WTC11 (cell line): ENCODE measurements around the gene MCM5. TPM values are rescaled to one million over a fixed set of nuclear protein-coding genes. Genes with fewer than 3 reads are reported as not detected.
"Not testable (repeated sequence)": the region's sequence is repeated elsewhere in the genome, so short reads cannot be mapped to it uniquely, and the experiment has no call there.

Source experiments
- ATAC-seq: fragments of 200-7000 bp; cut with Tn5 transposase; 2 replicates; pipeline ENCODE4 v1.10.0; 2021; ENCODE audit warnings: mild to moderate bottlenecking, moderate library complexity
- CTCF ChIA-PET: fragments of 300-600 bp; sonication (Branson Sonifier 250); formaldehyde crosslinking; loops from one replicate; lab custom pipeline; 2021; ENCODE audit warnings: antibody characterized with exemption; lab: Charles Lee
- POLR2A ChIA-PET: fragments of 350-600 bp; sonication (Branson Sonifier 250); formaldehyde crosslinking; loops from one replicate; lab custom pipeline; 2021; ENCODE audit warnings: antibody characterized with exemption; lab: Charles Lee
- DNase-seq: peaks from one replicate; pipeline ENCODE4 v3.0.0; 2021; ENCODE audit warnings: low spot score
- H3K27ac Mint-ChIP-seq: 2 replicates; pipeline ENCODE4 v1.8.0; 2021; ENCODE audit warnings: mixed read lengths
- H3K27me3 Mint-ChIP-seq: 2 replicates; pipeline ENCODE4 v1.8.0; 2021; ENCODE audit warnings: low read depth, mild to moderate bottlenecking, moderate library complexity, mixed read lengths
- H3K36me3 Mint-ChIP-seq: 2 replicates; pipeline ENCODE4 v1.8.0; 2021; ENCODE audit warnings: mixed read lengths
- H3K4me1 Mint-ChIP-seq: 2 replicates; pipeline ENCODE4 v1.8.0; 2022; ENCODE audit warnings: mixed read lengths
- H3K4me3 Mint-ChIP-seq: 2 replicates; pipeline ENCODE4 v1.8.0; 2021; ENCODE audit warnings: mild to moderate bottlenecking, moderate library complexity, mixed read lengths
- H3K9me3 Mint-ChIP-seq: 2 replicates; pipeline ENCODE4 v1.8.0; 2021; ENCODE audit warnings: mixed read lengths
- CREB1 ChIP-seq: sonication (generic); formaldehyde crosslinking; IDR thresholded peaks from 2 replicates; pipeline ENCODE4 v1.8.0; 2023; ENCODE audit warnings: mild to moderate bottlenecking, missing genetic modification reagents
- GRHL2 ChIP-seq: fragments of 250-450 bp; sonication (Bioruptor Pico); IDR thresholded peaks from 2 replicates; pipeline ENCODE4 v1.8.0; 2022; ENCODE audit warnings: mild to moderate bottlenecking, moderate library complexity; ENCODE audit not compliant: insufficient replicate concordance, severe bottlenecking
- HMGA2 ChIP-seq: fragments of 250-450 bp; sonication (Bioruptor Pico); IDR thresholded peaks from 2 replicates; pipeline ENCODE4 v1.4.0; 2021; ENCODE audit warnings: mild to moderate bottlenecking, moderate library complexity
- JAZF1 ChIP-seq: fragments of 250-450 bp; sonication (Bioruptor Pico); IDR thresholded peaks from 2 replicates; pipeline ENCODE4 v1.9.0; 2021; ENCODE audit warnings: moderate library complexity, mild to moderate bottlenecking, inconsistent platforms
- MXD4 ChIP-seq: fragments of 250-450 bp; sonication (Bioruptor Pico); IDR thresholded peaks from 2 replicates; pipeline ENCODE4 v1.8.0; 2021; ENCODE audit warnings: mild to moderate bottlenecking, moderate library complexity, borderline replicate concordance
- OVOL2 ChIP-seq: fragments of 250-450 bp; sonication (Bioruptor Pico); IDR thresholded peaks from 2 replicates; pipeline ENCODE4 v1.9.0; 2021; ENCODE audit warnings: mild to moderate bottlenecking, borderline replicate concordance
- PRRX2 ChIP-seq: fragments of 250-450 bp; sonication (Bioruptor Pico); IDR thresholded peaks from 2 replicates; pipeline ENCODE4 v1.8.0; 2021; ENCODE audit warnings: mild to moderate bottlenecking
- SMAD4 ChIP-seq: sonication (generic); formaldehyde crosslinking; IDR thresholded peaks from 2 replicates; pipeline ENCODE4 v1.8.0; 2022; ENCODE audit warnings: mild to moderate bottlenecking, missing genetic modification reagents
- SP1 ChIP-seq: sonication (generic); formaldehyde crosslinking; conservative IDR thresholded peaks from 2 replicates; pipeline ENCODE4 v1.8.1; 2022; ENCODE audit warnings: missing genetic modification reagents
- TEAD1 ChIP-seq: sonication (generic); formaldehyde crosslinking; IDR thresholded peaks from 2 replicates; pipeline ENCODE4 v1.8.0; 2022; ENCODE audit warnings: mild to moderate bottlenecking, missing genetic modification reagents
- TEAD4 ChIP-seq: sonication (generic); formaldehyde crosslinking; IDR thresholded peaks from 2 replicates; pipeline ENCODE4 v1.8.0; 2022; ENCODE audit warnings: mild to moderate bottlenecking, missing genetic modification reagents
- ZNF416 ChIP-seq: fragments of 250-450 bp; sonication (Bioruptor Pico); IDR thresholded peaks from 2 replicates; pipeline ENCODE4 v1.9.0; 2021; ENCODE audit warnings: mild to moderate bottlenecking, inconsistent platforms
- total RNA-seq: library from RNA; stranded (reverse); gene quantifications from 3 replicates; pipeline ENCODE4 v1.2.3, GENCODE V29; 2021
- TF ChIP-seq, protein P1 (sequence below): sonication (generic); formaldehyde crosslinking; IDR thresholded peaks from 2 replicates; pipeline ENCODE4 v1.8.0; 2022; ENCODE audit warnings: mild to moderate bottlenecking, missing genetic modification reagents
- TF ChIP-seq, protein P2 (sequence below): sonication (generic); formaldehyde crosslinking; IDR thresholded peaks from 2 replicates; pipeline ENCODE4 v1.8.1; 2023; ENCODE audit warnings: mild to moderate bottlenecking, missing genetic modification reagents, moderate library complexity
- TF ChIP-seq, protein P3 (sequence below): fragments of 250-450 bp; sonication (Bioruptor Pico); IDR thresholded peaks from 2 replicates; pipeline ENCODE4 v1.8.0; 2021; ENCODE audit warnings: mild to moderate bottlenecking
- TF ChIP-seq, protein P4 (sequence below): sonication (generic); formaldehyde crosslinking; IDR thresholded peaks from 2 replicates; pipeline ENCODE4 v1.8.0; 2023; ENCODE audit warnings: missing genetic modification reagents
- TF ChIP-seq, protein P5 (sequence below): sonication (generic); formaldehyde crosslinking; IDR thresholded peaks from 2 replicates; pipeline ENCODE4 v1.8.0; 2022; ENCODE audit warnings: mild to moderate bottlenecking, missing genetic modification reagents
- TF ChIP-seq, protein P6 (sequence below): sonication (generic); formaldehyde crosslinking; IDR thresholded peaks from 2 replicates; pipeline ENCODE4 v1.8.1; 2022; ENCODE audit warnings: low read depth, missing genetic modification reagents, borderline replicate concordance

MCM5 gene
- total RNA-seq, 1 experiment from 2014 or later: 261 TPM

DNA sequence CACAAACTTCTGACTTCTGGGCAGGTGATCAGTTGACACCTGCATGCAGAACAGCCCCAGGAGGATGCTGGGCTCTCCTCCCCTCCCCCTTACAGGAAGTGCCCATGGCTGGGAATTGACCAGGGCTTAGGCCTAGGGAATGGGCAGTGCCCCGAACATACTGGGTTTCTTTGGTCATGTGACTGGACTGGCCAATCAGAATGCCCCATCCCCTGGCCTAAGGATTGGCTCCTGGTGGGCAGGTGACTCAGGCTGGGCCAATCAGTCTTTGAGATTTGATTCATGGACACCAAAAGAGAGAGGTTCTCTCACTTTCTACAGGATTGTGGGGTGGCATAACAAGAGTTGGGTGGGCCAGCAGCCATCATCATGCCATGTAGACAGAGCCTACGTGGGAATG, 37.1 kb downstream of the MCM5 start (continued):
- TF ChIP-seq, protein P1, sequence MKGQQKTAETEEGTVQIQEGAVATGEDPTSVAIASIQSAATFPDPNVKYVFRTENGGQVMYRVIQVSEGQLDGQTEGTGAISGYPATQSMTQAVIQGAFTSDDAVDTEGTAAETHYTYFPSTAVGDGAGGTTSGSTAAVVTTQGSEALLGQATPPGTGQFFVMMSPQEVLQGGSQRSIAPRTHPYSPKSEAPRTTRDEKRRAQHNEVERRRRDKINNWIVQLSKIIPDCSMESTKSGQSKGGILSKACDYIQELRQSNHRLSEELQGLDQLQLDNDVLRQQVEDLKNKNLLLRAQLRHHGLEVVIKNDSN: peak; percentile 92
- no peak for TF ChIP-seq TEAD4 (CRISPR knock-in tag)
- TF ChIP-seq CREB1 (CRISPR knock-in tag): no peak
- TF ChIP-seq, protein P2, sequence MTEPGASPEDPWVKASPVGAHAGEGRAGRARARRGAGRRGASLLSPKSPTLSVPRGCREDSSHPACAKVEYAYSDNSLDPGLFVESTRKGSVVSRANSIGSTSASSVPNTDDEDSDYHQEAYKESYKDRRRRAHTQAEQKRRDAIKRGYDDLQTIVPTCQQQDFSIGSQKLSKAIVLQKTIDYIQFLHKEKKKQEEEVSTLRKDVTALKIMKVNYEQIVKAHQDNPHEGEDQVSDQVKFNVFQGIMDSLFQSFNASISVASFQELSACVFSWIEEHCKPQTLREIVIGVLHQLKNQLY (CRISPR knock-in tag): no peak
- 0 out of 2 replicates have a peak, but pooled peaks have one; percentile 22 for TF ChIP-seq ZNF416 (CRISPR knock-in tag)
- TF ChIP-seq PRRX2 (CRISPR knock-in tag): no peak
- no peak for TF ChIP-seq GRHL2 (CRISPR knock-in tag)
- no peak for TF ChIP-seq TEAD1 (CRISPR knock-in tag)
- TF ChIP-seq JAZF1: no peak
- TF ChIP-seq, protein P3, sequence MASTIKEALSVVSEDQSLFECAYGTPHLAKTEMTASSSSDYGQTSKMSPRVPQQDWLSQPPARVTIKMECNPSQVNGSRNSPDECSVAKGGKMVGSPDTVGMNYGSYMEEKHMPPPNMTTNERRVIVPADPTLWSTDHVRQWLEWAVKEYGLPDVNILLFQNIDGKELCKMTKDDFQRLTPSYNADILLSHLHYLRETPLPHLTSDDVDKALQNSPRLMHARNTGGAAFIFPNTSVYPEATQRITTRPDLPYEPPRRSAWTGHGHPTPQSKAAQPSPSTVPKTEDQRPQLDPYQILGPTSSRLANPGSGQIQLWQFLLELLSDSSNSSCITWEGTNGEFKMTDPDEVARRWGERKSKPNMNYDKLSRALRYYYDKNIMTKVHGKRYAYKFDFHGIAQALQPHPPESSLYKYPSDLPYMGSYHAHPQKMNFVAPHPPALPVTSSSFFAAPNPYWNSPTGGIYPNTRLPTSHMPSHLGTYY (CRISPR knock-in tag): 0 out of 2 replicates have a peak, but pooled peaks have one; percentile 0
- no peak for TF ChIP-seq HMGA2 (CRISPR knock-in tag)
- TF ChIP-seq, protein P4, sequence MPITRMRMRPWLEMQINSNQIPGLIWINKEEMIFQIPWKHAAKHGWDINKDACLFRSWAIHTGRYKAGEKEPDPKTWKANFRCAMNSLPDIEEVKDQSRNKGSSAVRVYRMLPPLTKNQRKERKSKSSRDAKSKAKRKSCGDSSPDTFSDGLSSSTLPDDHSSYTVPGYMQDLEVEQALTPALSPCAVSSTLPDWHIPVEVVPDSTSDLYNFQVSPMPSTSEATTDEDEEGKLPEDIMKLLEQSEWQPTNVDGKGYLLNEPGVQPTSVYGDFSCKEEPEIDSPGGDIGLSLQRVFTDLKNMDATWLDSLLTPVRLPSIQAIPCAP (CRISPR knock-in tag): no peak
- TF ChIP-seq, protein P5, sequence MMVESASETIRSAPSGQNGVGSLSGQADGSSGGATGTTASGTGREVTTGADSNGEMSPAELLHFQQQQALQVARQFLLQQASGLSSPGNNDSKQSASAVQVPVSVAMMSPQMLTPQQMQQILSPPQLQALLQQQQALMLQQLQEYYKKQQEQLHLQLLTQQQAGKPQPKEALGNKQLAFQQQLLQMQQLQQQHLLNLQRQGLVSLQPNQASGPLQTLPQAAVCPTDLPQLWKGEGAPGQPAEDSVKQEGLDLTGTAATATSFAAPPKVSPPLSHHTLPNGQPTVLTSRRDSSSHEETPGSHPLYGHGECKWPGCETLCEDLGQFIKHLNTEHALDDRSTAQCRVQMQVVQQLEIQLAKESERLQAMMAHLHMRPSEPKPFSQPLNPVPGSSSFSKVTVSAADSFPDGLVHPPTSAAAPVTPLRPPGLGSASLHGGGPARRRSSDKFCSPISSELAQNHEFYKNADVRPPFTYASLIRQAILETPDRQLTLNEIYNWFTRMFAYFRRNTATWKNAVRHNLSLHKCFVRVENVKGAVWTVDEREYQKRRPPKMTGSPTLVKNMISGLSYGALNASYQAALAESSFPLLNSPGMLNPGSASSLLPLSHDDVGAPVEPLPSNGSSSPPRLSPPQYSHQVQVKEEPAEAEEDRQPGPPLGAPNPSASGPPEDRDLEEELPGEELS (CRISPR knock-in tag): no peak
- TF ChIP-seq SMAD4 (CRISPR knock-in tag): no peak
- TF ChIP-seq SP1 (CRISPR knock-in tag): no peak
- TF ChIP-seq OVOL2 (CRISPR knock-in tag): no peak
- TF ChIP-seq, protein P6, sequence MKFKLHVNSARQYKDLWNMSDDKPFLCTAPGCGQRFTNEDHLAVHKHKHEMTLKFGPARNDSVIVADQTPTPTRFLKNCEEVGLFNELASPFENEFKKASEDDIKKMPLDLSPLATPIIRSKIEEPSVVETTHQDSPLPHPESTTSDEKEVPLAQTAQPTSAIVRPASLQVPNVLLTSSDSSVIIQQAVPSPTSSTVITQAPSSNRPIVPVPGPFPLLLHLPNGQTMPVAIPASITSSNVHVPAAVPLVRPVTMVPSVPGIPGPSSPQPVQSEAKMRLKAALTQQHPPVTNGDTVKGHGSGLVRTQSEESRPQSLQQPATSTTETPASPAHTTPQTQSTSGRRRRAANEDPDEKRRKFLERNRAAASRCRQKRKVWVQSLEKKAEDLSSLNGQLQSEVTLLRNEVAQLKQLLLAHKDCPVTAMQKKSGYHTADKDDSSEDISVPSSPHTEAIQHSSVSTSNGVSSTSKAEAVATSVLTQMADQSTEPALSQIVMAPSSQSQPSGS (CRISPR knock-in tag): no peak
- no peak for TF ChIP-seq MXD4 (CRISPR knock-in tag)
- TF ChIP-seq, all 79 proteins: peak for 5

DNA sequence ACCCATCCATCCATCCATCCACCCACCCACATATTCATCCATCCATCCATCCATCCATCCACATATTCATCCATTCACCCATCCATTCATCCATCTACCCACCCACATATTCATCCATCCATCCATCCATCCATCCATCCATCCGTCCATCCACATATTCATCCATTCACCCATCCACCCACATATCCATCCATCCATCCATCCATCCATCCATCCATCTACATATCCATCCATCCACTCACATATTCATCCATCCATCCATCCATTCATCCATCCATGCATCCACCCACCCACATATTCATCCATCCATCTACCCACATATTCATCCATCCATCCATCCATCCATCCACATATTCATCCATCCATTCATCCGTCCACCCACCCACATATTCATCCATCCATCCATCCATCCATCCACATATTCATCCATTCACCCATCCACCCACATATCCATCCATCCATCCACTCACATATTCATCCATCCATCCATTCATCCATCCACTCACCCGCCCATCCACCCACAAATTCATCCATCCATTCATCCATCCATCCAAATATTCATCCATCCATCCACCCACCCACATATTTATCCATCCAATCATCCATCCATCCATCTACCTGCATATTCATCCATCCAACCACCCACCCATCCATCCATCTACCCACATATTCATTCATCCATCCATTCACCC, 38.9 kb downstream of the MCM5 start:
- CTCF ChIA-PET, H3K27ac Mint-ChIP-seq, DNase-seq, ATAC-seq, H3K27me3 Mint-ChIP-seq, POLR2A ChIA-PET, H3K4me3 Mint-ChIP-seq, H3K4me1 Mint-ChIP-seq: not testable (repeated sequence)
- peaks cover 12% of the 10 kb centered on the region for H3K9me3 Mint-ChIP-seq
- peaks cover 32% of the 10 kb centered on the region for H3K36me3 Mint-ChIP-seq
